K562 (cell line): ENCODE measurements around the gene MID2.

Experiments
- HDAC6 ChIP-seq: IDR thresholded peaks from 2 replicates; pipeline ENCODE4 v1.6.1; 2012; ENCODE audit warnings: low read depth, mild to moderate bottlenecking, control low read depth, inconsistent platforms, low read length, moderate library complexity
- MTA1 ChIP-seq: fragments of 450-650 bp; IDR thresholded peaks from 2 replicates; pipeline ENCODE4 v1.6.1; 2017; ENCODE audit warnings: borderline replicate concordance
- POLR2A ChIP-seq: fragments of 450-650 bp; conservative IDR thresholded peaks from 2 replicates; pipeline ENCODE4 v1.6.1; 2016
- SPI1 ChIP-seq: IDR thresholded peaks from 2 replicates; pipeline ENCODE4 v1.6.1; 2011; ENCODE audit warnings: low read depth, low read length, control low read depth, borderline replicate concordance
- YY1 ChIP-seq, 3 experiments: IDR thresholded peaks; 2 replicates each; pipeline ENCODE4 v1.6.1; 2011; ENCODE audit warnings: low read length in 2 of 3, mild to moderate bottlenecking in 2 of 3, moderate library complexity in 2 of 3, borderline replicate concordance in 1 of 3, control low read depth in 1 of 3, low read depth in 1 of 3; ENCODE audit not compliant: insufficient read depth in 3 of 3, insufficient replicate concordance in 2 of 3, control insufficient read depth in 1 of 3, insufficient read length in 1 of 3; ENCODE audit errors: extremely low read depth in 1 of 3
- ZFX ChIP-seq: sonication (generic); formaldehyde crosslinking; IDR thresholded peaks from 2 replicates; pipeline ENCODE4 v1.8.0; 2022; ENCODE audit warnings: mild to moderate bottlenecking, missing genetic modification reagents, moderate library complexity
- TF ChIP-seq, protein P1 (sequence below), 2 experiments: fragments of 450-650 bp; formaldehyde crosslinking in 1 of 2; IDR thresholded peaks; 2 replicates each; pipeline versions ENCODE4 v1.4.0 to v1.6.1; 2014 to 2020; ENCODE audit warnings: mild to moderate bottlenecking in 2 of 2, borderline replicate concordance in 1 of 2, low read depth in 1 of 2

DNA sequence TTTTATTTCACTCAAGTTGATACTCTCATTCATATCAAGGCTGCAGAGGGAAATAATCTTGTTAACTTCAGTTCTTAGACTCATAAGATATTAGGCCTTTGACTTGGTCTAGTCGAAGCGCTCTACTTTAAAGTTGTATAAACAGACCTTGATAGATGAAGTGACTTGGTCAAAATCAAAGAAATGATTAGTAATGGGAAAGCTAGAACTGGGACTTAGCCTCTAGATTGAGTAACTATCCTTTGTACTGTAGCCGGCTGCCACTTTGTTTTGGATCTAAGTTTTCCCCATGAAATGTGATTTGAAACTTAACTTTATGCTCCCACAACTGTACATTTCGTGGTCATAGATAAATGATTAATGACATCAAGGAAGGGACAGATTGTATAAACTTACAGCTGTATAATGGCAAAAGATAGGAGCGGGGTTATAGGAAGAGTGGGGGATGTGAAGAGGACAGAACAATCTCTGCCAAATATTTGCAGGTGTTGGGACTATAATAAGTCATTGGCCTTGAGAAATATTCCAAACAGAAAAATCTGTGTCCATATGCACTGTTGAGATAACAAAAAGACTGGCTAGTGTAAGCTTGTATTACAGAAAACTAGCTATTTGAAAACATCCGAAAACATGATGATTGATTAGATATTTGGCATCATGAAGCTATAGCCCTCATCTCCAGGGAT lies 17.2 kb downstream of the MID2 start:
- TF ChIP-seq ZFX (CRISPR knock-in tag) (no peak), MTA1 (no peak), HDAC6 (no peak), SPI1 (no peak), YY1 (IDR thresholded peaks at IDR 0.05; ENCODE audit: borderline replicate concordance in 1 of 3, control insufficient read depth in 1 of 3, extremely low read depth in 1 of 3, insufficient read depth in 3 of 3, insufficient read length in 1 of 3, insufficient replicate concordance in 2 of 3, low read depth in 1 of 3, low read length in 2 of 3) (no peak), POLR2A (no peak)
- TF ChIP-seq, protein P1, sequence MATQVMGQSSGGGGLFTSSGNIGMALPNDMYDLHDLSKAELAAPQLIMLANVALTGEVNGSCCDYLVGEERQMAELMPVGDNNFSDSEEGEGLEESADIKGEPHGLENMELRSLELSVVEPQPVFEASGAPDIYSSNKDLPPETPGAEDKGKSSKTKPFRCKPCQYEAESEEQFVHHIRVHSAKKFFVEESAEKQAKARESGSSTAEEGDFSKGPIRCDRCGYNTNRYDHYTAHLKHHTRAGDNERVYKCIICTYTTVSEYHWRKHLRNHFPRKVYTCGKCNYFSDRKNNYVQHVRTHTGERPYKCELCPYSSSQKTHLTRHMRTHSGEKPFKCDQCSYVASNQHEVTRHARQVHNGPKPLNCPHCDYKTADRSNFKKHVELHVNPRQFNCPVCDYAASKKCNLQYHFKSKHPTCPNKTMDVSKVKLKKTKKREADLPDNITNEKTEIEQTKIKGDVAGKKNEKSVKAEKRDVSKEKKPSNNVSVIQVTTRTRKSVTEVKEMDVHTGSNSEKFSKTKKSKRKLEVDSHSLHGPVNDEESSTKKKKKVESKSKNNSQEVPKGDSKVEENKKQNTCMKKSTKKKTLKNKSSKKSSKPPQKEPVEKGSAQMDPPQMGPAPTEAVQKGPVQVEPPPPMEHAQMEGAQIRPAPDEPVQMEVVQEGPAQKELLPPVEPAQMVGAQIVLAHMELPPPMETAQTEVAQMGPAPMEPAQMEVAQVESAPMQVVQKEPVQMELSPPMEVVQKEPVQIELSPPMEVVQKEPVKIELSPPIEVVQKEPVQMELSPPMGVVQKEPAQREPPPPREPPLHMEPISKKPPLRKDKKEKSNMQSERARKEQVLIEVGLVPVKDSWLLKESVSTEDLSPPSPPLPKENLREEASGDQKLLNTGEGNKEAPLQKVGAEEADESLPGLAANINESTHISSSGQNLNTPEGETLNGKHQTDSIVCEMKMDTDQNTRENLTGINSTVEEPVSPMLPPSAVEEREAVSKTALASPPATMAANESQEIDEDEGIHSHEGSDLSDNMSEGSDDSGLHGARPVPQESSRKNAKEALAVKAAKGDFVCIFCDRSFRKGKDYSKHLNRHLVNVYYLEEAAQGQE (IDR thresholded peaks at IDR 0.05; ENCODE audit: borderline replicate concordance), result no peak
- TF ChIP-seq, protein P1 (CRISPR knock-in tag; IDR thresholded peaks at IDR 0.05; ENCODE audit: low read depth), result no peak
